ENCODE results near the gene GRIK3. TPM values are rescaled to one million over a fixed set of nuclear protein-coding genes. Genes with fewer than 3 reads are reported as not detected.

GRIK3 gene
- total and polyA plus RNA-seq, 2 experiments from 2014 or later, result 0.31 to 2.9 TPM

DNA sequence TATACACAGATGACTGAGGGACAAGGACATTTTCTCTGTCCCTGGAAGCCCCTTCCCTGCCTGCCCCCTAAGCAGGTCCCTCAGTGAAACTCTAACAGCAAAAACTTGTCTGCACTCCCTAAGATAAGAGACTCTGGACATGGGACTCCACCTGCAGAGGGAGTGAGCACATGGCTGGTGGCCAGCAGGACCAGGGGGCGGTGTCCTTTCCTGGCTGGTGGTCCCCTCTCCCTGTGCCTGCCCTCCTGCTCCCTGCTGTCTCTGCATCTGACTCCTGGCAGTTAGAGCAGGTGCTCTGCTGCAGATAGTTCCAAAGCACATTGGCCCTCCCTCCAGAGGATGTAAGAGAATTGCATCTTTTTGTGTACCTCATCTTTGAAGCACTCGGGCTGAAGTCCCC lies 215.5 kb downstream of the GRIK3 start:
- TF ChIP-seq ZNF114 (CRISPR knock-in tag; IDR thresholded peaks at IDR 0.05), result no peak
- TF ChIP-seq, protein P1, sequence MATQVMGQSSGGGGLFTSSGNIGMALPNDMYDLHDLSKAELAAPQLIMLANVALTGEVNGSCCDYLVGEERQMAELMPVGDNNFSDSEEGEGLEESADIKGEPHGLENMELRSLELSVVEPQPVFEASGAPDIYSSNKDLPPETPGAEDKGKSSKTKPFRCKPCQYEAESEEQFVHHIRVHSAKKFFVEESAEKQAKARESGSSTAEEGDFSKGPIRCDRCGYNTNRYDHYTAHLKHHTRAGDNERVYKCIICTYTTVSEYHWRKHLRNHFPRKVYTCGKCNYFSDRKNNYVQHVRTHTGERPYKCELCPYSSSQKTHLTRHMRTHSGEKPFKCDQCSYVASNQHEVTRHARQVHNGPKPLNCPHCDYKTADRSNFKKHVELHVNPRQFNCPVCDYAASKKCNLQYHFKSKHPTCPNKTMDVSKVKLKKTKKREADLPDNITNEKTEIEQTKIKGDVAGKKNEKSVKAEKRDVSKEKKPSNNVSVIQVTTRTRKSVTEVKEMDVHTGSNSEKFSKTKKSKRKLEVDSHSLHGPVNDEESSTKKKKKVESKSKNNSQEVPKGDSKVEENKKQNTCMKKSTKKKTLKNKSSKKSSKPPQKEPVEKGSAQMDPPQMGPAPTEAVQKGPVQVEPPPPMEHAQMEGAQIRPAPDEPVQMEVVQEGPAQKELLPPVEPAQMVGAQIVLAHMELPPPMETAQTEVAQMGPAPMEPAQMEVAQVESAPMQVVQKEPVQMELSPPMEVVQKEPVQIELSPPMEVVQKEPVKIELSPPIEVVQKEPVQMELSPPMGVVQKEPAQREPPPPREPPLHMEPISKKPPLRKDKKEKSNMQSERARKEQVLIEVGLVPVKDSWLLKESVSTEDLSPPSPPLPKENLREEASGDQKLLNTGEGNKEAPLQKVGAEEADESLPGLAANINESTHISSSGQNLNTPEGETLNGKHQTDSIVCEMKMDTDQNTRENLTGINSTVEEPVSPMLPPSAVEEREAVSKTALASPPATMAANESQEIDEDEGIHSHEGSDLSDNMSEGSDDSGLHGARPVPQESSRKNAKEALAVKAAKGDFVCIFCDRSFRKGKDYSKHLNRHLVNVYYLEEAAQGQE (IDR thresholded peaks at IDR 0.05; ENCODE audit: unreplicated experiment), result no peak
- no peak for TF ChIP-seq CREB1 (CRISPR knock-in tag; IDR thresholded peaks at IDR 0.05; ENCODE audit: low read depth)
- TF ChIP-seq EZH2phosphoT487 (IDR thresholded peaks at IDR 0.05; ENCODE audit: unreplicated experiment), result no peak
- no peak for TF ChIP-seq NANOG (IDR thresholded peaks at IDR 0.05; ENCODE audit: borderline replicate concordance)
- no peak for TF ChIP-seq JUNB (IDR thresholded peaks at IDR 0.05; ENCODE audit: unreplicated experiment)
- TF ChIP-seq POLR2AphosphoS5 (IDR thresholded peaks at IDR 0.05; ENCODE audit: low read depth), result no peak
- TF ChIP-seq ZNF331 (CRISPR knock-in tag; IDR thresholded peaks at IDR 0.05; ENCODE audit: low read depth), result no peak
- TF ChIP-seq, protein P2, sequence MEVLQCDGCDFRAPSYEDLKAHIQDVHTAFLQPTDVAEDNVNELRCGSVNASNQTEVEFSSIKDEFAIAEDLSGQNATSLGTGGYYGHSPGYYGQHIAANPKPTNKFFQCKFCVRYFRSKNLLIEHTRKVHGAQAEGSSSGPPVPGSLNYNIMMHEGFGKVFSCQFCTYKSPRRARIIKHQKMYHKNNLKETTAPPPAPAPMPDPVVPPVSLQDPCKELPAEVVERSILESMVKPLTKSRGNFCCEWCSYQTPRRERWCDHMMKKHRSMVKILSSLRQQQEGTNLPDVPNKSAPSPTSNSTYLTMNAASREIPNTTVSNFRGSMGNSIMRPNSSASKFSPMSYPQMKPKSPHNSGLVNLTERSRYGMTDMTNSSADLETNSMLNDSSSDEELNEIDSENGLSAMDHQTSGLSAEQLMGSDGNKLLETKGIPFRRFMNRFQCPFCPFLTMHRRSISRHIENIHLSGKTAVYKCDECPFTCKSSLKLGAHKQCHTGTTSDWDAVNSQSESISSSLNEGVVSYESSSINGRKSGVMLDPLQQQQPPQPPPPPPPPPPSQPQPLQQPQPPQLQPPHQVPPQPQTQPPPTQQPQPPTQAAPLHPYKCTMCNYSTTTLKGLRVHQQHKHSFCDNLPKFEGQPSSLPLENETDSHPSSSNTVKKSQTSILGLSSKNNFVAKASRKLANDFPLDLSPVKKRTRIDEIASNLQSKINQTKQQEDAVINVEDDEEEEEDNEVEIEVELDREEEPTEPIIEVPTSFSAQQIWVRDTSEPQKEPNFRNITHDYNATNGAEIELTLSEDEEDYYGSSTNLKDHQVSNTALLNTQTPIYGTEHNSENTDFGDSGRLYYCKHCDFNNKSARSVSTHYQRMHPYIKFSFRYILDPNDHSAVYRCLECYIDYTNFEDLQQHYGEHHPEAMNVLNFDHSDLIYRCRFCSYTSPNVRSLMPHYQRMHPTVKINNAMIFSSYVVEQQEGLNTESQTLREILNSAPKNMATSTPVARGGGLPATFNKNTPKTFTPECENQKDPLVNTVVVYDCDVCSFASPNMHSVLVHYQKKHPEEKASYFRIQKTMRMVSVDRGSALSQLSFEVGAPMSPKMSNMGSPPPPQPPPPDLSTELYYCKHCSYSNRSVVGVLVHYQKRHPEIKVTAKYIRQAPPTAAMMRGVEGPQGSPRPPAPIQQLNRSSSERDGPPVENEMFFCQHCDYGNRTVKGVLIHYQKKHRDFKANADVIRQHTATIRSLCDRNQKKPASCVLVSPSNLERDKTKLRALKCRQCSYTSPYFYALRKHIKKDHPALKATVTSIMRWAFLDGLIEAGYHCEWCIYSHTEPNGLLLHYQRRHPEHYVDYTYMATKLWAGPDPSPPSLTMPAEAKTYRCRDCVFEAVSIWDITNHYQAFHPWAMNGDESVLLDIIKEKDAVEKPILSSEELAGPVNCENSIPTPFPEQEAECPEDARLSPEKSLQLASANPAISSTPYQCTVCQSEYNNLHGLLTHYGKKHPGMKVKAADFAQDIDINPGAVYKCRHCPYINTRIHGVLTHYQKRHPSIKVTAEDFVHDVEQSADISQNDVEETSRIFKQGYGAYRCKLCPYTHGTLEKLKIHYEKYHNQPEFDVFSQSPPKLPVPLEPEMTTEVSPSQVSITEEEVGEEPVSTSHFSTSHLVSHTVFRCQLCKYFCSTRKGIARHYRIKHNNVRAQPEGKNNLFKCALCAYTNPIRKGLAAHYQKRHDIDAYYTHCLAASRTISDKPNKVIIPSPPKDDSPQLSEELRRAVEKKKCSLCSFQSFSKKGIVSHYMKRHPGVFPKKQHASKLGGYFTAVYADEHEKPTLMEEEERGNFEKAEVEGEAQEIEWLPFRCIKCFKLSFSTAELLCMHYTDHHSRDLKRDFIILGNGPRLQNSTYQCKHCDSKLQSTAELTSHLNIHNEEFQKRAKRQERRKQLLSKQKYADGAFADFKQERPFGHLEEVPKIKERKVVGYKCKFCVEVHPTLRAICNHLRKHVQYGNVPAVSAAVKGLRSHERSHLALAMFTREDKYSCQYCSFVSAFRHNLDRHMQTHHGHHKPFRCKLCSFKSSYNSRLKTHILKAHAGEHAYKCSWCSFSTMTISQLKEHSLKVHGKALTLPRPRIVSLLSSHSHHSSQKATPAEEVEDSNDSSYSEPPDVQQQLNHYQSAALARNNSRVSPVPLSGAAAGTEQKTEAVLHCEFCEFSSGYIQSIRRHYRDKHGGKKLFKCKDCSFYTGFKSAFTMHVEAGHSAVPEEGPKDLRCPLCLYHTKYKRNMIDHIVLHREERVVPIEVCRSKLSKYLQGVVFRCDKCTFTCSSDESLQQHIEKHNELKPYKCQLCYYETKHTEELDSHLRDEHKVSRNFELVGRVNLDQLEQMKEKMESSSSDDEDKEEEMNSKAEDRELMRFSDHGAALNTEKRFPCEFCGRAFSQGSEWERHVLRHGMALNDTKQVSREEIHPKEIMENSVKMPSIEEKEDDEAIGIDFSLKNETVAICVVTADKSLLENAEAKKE (CRISPR knock-in tag; IDR thresholded peaks at IDR 0.05), result no peak
- TF ChIP-seq, protein P3, sequence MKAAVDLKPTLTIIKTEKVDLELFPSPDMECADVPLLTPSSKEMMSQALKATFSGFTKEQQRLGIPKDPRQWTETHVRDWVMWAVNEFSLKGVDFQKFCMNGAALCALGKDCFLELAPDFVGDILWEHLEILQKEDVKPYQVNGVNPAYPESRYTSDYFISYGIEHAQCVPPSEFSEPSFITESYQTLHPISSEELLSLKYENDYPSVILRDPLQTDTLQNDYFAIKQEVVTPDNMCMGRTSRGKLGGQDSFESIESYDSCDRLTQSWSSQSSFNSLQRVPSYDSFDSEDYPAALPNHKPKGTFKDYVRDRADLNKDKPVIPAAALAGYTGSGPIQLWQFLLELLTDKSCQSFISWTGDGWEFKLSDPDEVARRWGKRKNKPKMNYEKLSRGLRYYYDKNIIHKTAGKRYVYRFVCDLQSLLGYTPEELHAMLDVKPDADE (IDR thresholded peaks at IDR 0.05), result no peak
- TF ChIP-seq, protein P4, sequence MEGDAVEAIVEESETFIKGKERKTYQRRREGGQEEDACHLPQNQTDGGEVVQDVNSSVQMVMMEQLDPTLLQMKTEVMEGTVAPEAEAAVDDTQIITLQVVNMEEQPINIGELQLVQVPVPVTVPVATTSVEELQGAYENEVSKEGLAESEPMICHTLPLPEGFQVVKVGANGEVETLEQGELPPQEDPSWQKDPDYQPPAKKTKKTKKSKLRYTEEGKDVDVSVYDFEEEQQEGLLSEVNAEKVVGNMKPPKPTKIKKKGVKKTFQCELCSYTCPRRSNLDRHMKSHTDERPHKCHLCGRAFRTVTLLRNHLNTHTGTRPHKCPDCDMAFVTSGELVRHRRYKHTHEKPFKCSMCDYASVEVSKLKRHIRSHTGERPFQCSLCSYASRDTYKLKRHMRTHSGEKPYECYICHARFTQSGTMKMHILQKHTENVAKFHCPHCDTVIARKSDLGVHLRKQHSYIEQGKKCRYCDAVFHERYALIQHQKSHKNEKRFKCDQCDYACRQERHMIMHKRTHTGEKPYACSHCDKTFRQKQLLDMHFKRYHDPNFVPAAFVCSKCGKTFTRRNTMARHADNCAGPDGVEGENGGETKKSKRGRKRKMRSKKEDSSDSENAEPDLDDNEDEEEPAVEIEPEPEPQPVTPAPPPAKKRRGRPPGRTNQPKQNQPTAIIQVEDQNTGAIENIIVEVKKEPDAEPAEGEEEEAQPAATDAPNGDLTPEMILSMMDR (conservative IDR thresholded peaks at IDR 0.05; ENCODE audit: low read depth in 2 of 2), result no peak
- no peak for TF ChIP-seq STAT1 (IDR thresholded peaks at IDR 0.05; ENCODE audit: unreplicated experiment)
- no peak for TF ChIP-seq EZH2 (IDR thresholded peaks at IDR 0.05; ENCODE audit: low read depth, unreplicated experiment)
- Histone ChIP-seq H3K27ac (ENCODE audit: low read depth) (no peak overlapping the region), H2AFZ (no peak overlapping the region), H3K4me1 (ENCODE audit: insufficient read depth) (peaks cover 4% of the 10 kb centered on the region), H3K4me3 (no peak overlapping the region), H3K9me2 (ENCODE audit: insufficient read depth) (no peaks in the 10 kb centered on the region), H3K4me2 (no peak overlapping the region), H3K79me2 (replicated peaks; ENCODE audit: insufficient read depth) (no peaks in the 10 kb centered on the region), H3K36me3 (ENCODE audit: insufficient read depth) (no peaks in the 10 kb centered on the region), H4K20me1 (replicated peaks; ENCODE audit: insufficient read depth) (no peaks in the 10 kb centered on the region; the same call in 1 of the 2 replicates), H3K27me3 (ENCODE audit: insufficient read depth) (no peaks in the 10 kb centered on the region), H3F3A (replicated peaks; ENCODE audit: low read depth) (no peaks in the 10 kb centered on the region)
- Mint-ChIP-seq H3K9me3 (no peaks in the 10 kb centered on the region), H3K27ac (no peak overlapping the region), H3K27me3 (ENCODE audit: insufficient read depth, low read depth, poor library complexity) (peaks cover 7% of the 10 kb centered on the region), H3K36me3 (ENCODE audit: low read depth) (peaks cover 2% of the 10 kb centered on the region; the same call in 2 of the 3 replicates), H3K4me1 (peaks cover 4% of the 10 kb centered on the region), H3K4me3 (no peak overlapping the region)
- no peak for ATAC-seq
- DNase-seq (ENCODE audit: low spot score), result no peak
